Stimulated activated CD4-positive, alpha-beta T cell treated with anti-CD3 and anti-CD28 coated beads, Interleukin-4, amount 100 ng/mL, for 24 hours (primary cell): ENCODE data around the gene ZNF362.
"Not testable (repeated sequence)": the region's sequence is repeated elsewhere in the genome, so short reads cannot be mapped to it uniquely, and the experiment has no call there.

Experiments
- DNase-seq: peaks from one replicate; pipeline ENCODE4 v3.0.0-alpha.2; 2020

ZNF362 gene

GRCh38 chr1:33309351-33309750, 53.1 kb downstream of the ZNF362 start:
- DNase-seq: not testable (repeated sequence)

GRCh38 chr1:33310702-33311101, 54.4 kb downstream of the ZNF362 start:
- no peak for DNase-seq

- DNase-seq: no peak
These were observed 55.6 kb downstream of the ZNF362 start for GRCh38 chr1:33311706-33312412.

- no peak for DNase-seq
These were observed 56.1 kb downstream of the ZNF362 start for GRCh38 chr1:33312413-33312749.

- no peak for DNase-seq
These were observed 58.1 kb downstream of the ZNF362 start for GRCh38 chr1:33314416-33314815.

GRCh38 chr1:33316601-33317000, 60.3 kb downstream of the ZNF362 start:
- DNase-seq: no peak

GRCh38 chr1:33317354-33317753, 61.1 kb downstream of the ZNF362 start:
- DNase-seq: no peak

GRCh38 chr1:33317946-33318345, 61.7 kb downstream of the ZNF362 start:
- DNase-seq: no peak

GRCh38 chr1:33319186-33319948, 63.1 kb downstream of the ZNF362 start:
- DNase-seq: no peak

GRCh38 chr1:33319949-33320618, 63.8 kb downstream of the ZNF362 start:
- no peak for DNase-seq

- no peak for DNase-seq
These were observed 64.4 kb downstream of the ZNF362 start, which contains the start of gene A3GALT2 for GRCh38 chr1:33320619-33321165. A3GALT2 (minus strand) TSS chr1:33321098; CDS start chr1:33321098, 0 bp downstream.

GRCh38 chr1:33321178-33321577, 64.9 kb downstream of the ZNF362 start:
- DNase-seq: no peak

GRCh38 chr1:33322109-33322508, 65.8 kb downstream of the ZNF362 start:
- no peak for DNase-seq

GRCh38 chr1:33322870-33323585, 66.7 kb downstream of the ZNF362 start:
- no peak for DNase-seq

- DNase-seq: no peak
These were observed 67.6 kb downstream of the ZNF362 start for GRCh38 chr1:33323663-33324477.

- no peak for DNase-seq
These were observed 68.6 kb downstream of the ZNF362 start for GRCh38 chr1:33324677-33325575.

GRCh38 chr1:33326785-33327184, 70.5 kb downstream of the ZNF362 start:
- DNase-seq: no peak

- DNase-seq: no peak
These were observed 71.5 kb downstream of the ZNF362 start for GRCh38 chr1:33327587-33328325.

- DNase-seq: no peak
These were observed 72.5 kb downstream of the ZNF362 start for GRCh38 chr1:33328817-33329216.
